Astrocyte (in vitro differentiated cells and primary cell): ENCODE results near the gene MAP3K6.
"Not testable (repeated sequence)": the region's sequence is repeated elsewhere in the genome, so short reads cannot be mapped to it uniquely, and the experiment has no call there.

ENCODE experiments used
- EZH2 ChIP-seq: IDR thresholded peaks from 2 replicates; pipeline ENCODE4 v1.6.1; 2012; ENCODE audit warnings: mild to moderate bottlenecking, low read length, inconsistent platforms; ENCODE audit not compliant: insufficient read depth
- TF ChIP-seq, protein P1 (sequence below): IDR thresholded peaks from 2 replicates; pipeline ENCODE4 v1.5.1; 2011; ENCODE audit warnings: low read depth, mild to moderate bottlenecking, inconsistent platforms, low read length, moderate library complexity; ENCODE audit not compliant: insufficient read depth

DNA sequence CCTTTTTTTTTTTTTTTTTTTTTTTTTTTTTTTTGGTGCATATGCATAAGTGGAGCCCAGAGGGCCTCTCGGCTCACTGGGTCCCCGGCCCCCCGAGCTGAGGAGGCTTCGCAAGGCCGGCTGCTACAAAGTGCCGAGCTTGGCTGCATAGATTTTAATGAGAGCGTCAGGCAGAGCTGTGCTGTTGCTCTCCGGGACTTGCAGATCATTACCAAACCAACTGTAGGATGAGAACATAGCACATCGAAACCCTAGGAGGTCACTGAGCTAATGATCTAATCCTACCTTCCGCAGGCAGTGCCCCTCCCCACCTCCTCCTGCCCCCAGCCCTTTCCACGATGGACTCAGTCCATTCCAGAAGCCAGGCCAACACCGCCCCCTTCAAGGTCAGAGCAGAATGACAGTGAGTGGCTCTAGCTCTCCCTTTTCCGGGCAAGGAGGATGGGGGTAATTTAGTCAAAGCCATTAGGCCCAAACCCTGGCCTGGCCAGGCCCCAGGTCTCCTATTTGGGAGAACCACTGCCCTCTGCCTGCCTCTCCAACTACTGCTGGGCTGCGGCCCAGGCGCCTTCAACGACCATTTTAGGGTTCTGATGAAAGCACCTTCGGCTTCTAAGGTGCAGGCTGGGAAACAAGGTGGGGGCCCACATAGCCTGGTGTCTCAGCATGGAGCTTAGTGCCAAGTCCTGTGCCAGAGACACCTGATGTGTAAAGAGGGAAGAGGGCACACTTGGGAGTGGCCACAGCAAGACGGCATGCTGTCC, 39.0 kb upstream of the MAP3K6 start:
- TF ChIP-seq, protein P1, sequence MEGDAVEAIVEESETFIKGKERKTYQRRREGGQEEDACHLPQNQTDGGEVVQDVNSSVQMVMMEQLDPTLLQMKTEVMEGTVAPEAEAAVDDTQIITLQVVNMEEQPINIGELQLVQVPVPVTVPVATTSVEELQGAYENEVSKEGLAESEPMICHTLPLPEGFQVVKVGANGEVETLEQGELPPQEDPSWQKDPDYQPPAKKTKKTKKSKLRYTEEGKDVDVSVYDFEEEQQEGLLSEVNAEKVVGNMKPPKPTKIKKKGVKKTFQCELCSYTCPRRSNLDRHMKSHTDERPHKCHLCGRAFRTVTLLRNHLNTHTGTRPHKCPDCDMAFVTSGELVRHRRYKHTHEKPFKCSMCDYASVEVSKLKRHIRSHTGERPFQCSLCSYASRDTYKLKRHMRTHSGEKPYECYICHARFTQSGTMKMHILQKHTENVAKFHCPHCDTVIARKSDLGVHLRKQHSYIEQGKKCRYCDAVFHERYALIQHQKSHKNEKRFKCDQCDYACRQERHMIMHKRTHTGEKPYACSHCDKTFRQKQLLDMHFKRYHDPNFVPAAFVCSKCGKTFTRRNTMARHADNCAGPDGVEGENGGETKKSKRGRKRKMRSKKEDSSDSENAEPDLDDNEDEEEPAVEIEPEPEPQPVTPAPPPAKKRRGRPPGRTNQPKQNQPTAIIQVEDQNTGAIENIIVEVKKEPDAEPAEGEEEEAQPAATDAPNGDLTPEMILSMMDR, result not testable (repeated sequence)
- TF ChIP-seq EZH2, result not testable (repeated sequence)
